Measurements from ENCODE around the gene KHDRBS1. TPM values are rescaled to one million over a fixed set of nuclear protein-coding genes. Genes with fewer than 3 reads are reported as not detected.
A peak's percentile ranks its signal among the peaks of the same experiment; 100 is the strongest.

KHDRBS1 gene
- total and polyA plus RNA-seq, 2 experiments from 2014 or later: 191 to 251 TPM

- Histone ChIP-seq H4K20me1 (replicated peaks; ENCODE audit: insufficient read depth) (no peaks in the 10 kb centered on the region), H3K79me2 (replicated peaks; ENCODE audit: insufficient read depth) (no peaks in the 10 kb centered on the region), H3F3A (replicated peaks; ENCODE audit: low read depth) (no peaks in the 10 kb centered on the region), H3K4me1 (ENCODE audit: insufficient read depth) (0 out of 2 replicates have a peak, but pooled peaks cover 3% of the 10 kb centered on the region), H3K9me2 (ENCODE audit: insufficient read depth) (no peaks in the 10 kb centered on the region), H3K4me2 (no peak overlapping the region), H3K4me3 (no peak overlapping the region), H3K36me3 (ENCODE audit: insufficient read depth) (no peaks in the 10 kb centered on the region), H3K27me3 (ENCODE audit: insufficient read depth) (no peaks in the 10 kb centered on the region), H2AFZ (peak overlapping the region; percentile 87), H3K27ac (ENCODE audit: low read depth) (peak overlapping the region; percentile 22; the same call in 1 of the 2 replicates)
- DNase-seq (ENCODE audit: low spot score) (peak; percentile 93), ATAC-seq (peak; percentile 99)
- Mint-ChIP-seq H3K27ac (peak overlapping the region; percentile 32; the same call in 1 of the 2 replicates), H3K36me3 (ENCODE audit: low read depth) (no peaks in the 10 kb centered on the region), H3K27me3 (ENCODE audit: insufficient read depth, low read depth, poor library complexity) (peaks cover 8% of the 10 kb centered on the region), H3K9me3 (no peaks in the 10 kb centered on the region; the same call in 2 of the 3 replicates), H3K4me3 (no peak overlapping the region), H3K4me1 (peaks cover 10% of the 10 kb centered on the region)
- peak; percentile 15; the same call in 1 of the 2 replicates for TF ChIP-seq ZNF462 (CRISPR knock-in tag; IDR thresholded peaks at IDR 0.05)
- TF ChIP-seq NANOG (IDR thresholded peaks at IDR 0.05; ENCODE audit: borderline replicate concordance): no peak
- TF ChIP-seq ZNF114 (CRISPR knock-in tag; IDR thresholded peaks at IDR 0.05): no peak
- no peak for TF ChIP-seq ETS1 (IDR thresholded peaks at IDR 0.05)
- TF ChIP-seq CREB1 (CRISPR knock-in tag; IDR thresholded peaks at IDR 0.05; ENCODE audit: low read depth): no peak
- TF ChIP-seq EZH2phosphoT487 (IDR thresholded peaks at IDR 0.05; ENCODE audit: unreplicated experiment): no peak
- no peak for TF ChIP-seq JUNB (IDR thresholded peaks at IDR 0.05; ENCODE audit: unreplicated experiment)
- peak; percentile 65 to 80 for TF ChIP-seq CTCF (conservative IDR thresholded peaks at IDR 0.05; ENCODE audit: low read depth in 2 of 2)
- no peak for TF ChIP-seq POLR2AphosphoS5 (IDR thresholded peaks at IDR 0.05; ENCODE audit: low read depth)
Observed at GRCh38 chr1:31977385-31978131, 36.1 kb upstream of the KHDRBS1 start.

Measured in GM23338 (cell line).